Chondrocyte (in vitro differentiated cells): ENCODE data around the gene INPP5A. TPM values are rescaled to one million over a fixed set of nuclear protein-coding genes. Genes with fewer than 3 reads are reported as not detected.
A peak's percentile ranks its signal among the peaks of the same experiment; 100 is the strongest.

Experiments
- DNase-seq: peaks from one replicate; pipeline ENCODE4 v3.0.0; 2021; ENCODE audit warnings: mixed read lengths, low spot score
- H3K27ac Mint-ChIP-seq: one replicate; pipeline ENCODE4 v1.8.0; 2021; ENCODE audit warnings: mild to moderate bottlenecking, moderate library complexity, mixed read lengths; ENCODE audit not compliant: unreplicated experiment
- H3K27me3 Mint-ChIP-seq: 2 replicates; pipeline ENCODE4 v1.8.0; 2021; ENCODE audit warnings: low read depth, mixed read lengths
- H3K36me3 Mint-ChIP-seq: 2 replicates; pipeline ENCODE4 v1.8.0; 2021; ENCODE audit warnings: low read depth, mixed read lengths
- H3K4me1 Mint-ChIP-seq: 2 replicates; pipeline ENCODE4 v1.8.0; 2021; ENCODE audit warnings: low read depth, mild to moderate bottlenecking, mixed read lengths
- H3K4me3 Mint-ChIP-seq: one replicate; pipeline ENCODE4 v1.8.0; 2021; ENCODE audit warnings: mild to moderate bottlenecking, moderate library complexity, mixed read lengths; ENCODE audit not compliant: unreplicated experiment
- H3K9me3 Mint-ChIP-seq: 2 replicates; pipeline ENCODE4 v1.8.0; 2021; ENCODE audit warnings: low read depth, mixed read lengths
- total RNA-seq: library from RNA; stranded (reverse); gene quantifications from 3 replicates; pipeline ENCODE4 v1.2.1, GENCODE V29; 2021
- TF ChIP-seq, protein P1 (sequence below): fragments of 200-600 bp; sonication (generic); IDR thresholded peaks from 2 replicates; pipeline ENCODE4 v1.5.0; 2021; ENCODE audit warnings: antibody characterized with exemption, mild to moderate bottlenecking, moderate library complexity

Gene INPP5A
- total RNA-seq, 1 donor from 2014 or later: 40.6 TPM

DNA sequence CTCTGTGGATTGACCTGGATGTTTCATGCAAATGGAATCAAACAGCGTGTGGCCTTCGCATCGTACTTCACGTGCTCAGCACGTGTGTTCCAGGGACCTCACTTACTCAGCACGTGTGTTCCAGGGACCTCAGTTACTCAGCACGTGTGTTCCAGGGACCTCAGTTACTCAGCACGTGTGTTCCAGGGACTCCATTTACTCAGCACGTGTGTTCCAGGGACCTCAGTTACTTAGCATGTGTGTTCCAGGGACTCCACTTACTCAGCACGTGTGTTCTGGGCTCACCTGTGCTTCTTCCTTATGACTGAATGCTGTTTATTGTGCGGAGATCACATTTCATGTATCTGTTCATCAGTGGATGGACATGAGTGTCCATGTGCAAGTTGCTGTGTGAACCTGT is 22.0 kb downstream of the INPP5A start:
- Mint-ChIP-seq H3K27me3 (no peaks in the 10 kb centered on the region), H3K9me3 (no peaks in the 10 kb centered on the region), H3K27ac (no peak overlapping the region), H3K36me3 (no peaks in the 10 kb centered on the region), H3K4me1 (peaks cover 7% of the 10 kb centered on the region), H3K4me3 (no peak overlapping the region)
- TF ChIP-seq, protein P1, sequence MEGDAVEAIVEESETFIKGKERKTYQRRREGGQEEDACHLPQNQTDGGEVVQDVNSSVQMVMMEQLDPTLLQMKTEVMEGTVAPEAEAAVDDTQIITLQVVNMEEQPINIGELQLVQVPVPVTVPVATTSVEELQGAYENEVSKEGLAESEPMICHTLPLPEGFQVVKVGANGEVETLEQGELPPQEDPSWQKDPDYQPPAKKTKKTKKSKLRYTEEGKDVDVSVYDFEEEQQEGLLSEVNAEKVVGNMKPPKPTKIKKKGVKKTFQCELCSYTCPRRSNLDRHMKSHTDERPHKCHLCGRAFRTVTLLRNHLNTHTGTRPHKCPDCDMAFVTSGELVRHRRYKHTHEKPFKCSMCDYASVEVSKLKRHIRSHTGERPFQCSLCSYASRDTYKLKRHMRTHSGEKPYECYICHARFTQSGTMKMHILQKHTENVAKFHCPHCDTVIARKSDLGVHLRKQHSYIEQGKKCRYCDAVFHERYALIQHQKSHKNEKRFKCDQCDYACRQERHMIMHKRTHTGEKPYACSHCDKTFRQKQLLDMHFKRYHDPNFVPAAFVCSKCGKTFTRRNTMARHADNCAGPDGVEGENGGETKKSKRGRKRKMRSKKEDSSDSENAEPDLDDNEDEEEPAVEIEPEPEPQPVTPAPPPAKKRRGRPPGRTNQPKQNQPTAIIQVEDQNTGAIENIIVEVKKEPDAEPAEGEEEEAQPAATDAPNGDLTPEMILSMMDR: no peak
- peak; percentile 22 for DNase-seq

GRCh38 chr10:132560241-132560731 is 22.7 kb downstream of the INPP5A start:
- TF ChIP-seq, protein P1: no peak
- Mint-ChIP-seq H3K27ac (no peak overlapping the region), H3K4me3 (no peak overlapping the region), H3K27me3 (no peaks in the 10 kb centered on the region), H3K4me1 (peaks cover 10% of the 10 kb centered on the region), H3K36me3 (no peaks in the 10 kb centered on the region), H3K9me3 (no peaks in the 10 kb centered on the region)
- DNase-seq: peak; percentile 14

- Mint-ChIP-seq H3K9me3 (no peaks in the 10 kb centered on the region), H3K4me3 (no peak overlapping the region), H3K27ac (no peak overlapping the region), H3K4me1 (peaks cover 10% of the 10 kb centered on the region), H3K36me3 (no peaks in the 10 kb centered on the region), H3K27me3 (no peaks in the 10 kb centered on the region)
- peak; percentile 90 for DNase-seq
- TF ChIP-seq, protein P1: no peak
Measured at GRCh38 chr10:132562177-132562915, 24.8 kb downstream of the INPP5A start.

- no peaks in the 10 kb centered on the region for H3K27me3 Mint-ChIP-seq
- H3K27ac Mint-ChIP-seq: no peak overlapping the region
- peak; percentile 67 for DNase-seq
- H3K4me1 Mint-ChIP-seq: peaks cover 10% of the 10 kb centered on the region
- TF ChIP-seq, protein P1: no peak
- H3K9me3 Mint-ChIP-seq: no peaks in the 10 kb centered on the region
- H3K4me3 Mint-ChIP-seq: no peak overlapping the region
- no peaks in the 10 kb centered on the region for H3K36me3 Mint-ChIP-seq
Measured at GRCh38 chr10:132562916-132563456, 25.4 kb downstream of the INPP5A start.

- TF ChIP-seq, protein P1: no peak
- Mint-ChIP-seq H3K27me3 (no peaks in the 10 kb centered on the region), H3K4me3 (no peak overlapping the region), H3K9me3 (no peaks in the 10 kb centered on the region), H3K4me1 (peaks cover 10% of the 10 kb centered on the region), H3K36me3 (no peaks in the 10 kb centered on the region), H3K27ac (no peak overlapping the region)
- DNase-seq: peak; percentile 51
Measured at GRCh38 chr10:132563485-132564248, 26.1 kb downstream of the INPP5A start.
